Heart left ventricle (tissue), 13 donors: ENCODE results near the gene MRPS33.

Experiments used
- CTCF ChIP-seq, 12 donors: fragments of 200-600 bp; sonication (generic) in 4 of 12; IDR thresholded peaks; one replicate each; pipeline versions ENCODE4 v1.5.0 to v1.8.0; 2018 to 2022; ENCODE audit warnings: antibody characterized with exemption in 12 of 12, mild to moderate bottlenecking in 5 of 12
- POLR2A ChIP-seq, 2 donors: fragments of 450-650 bp; IDR thresholded peaks; one replicate each; pipeline ENCODE4 v1.6.1; 2017; ENCODE audit warnings: antibody characterized with exemption in 2 of 2, mild to moderate bottlenecking in 2 of 2, moderate library complexity in 2 of 2
- donor health status: ischemic (EF 13 %, LVEDD 7.1; RV severe dilation, severe dysfunction).
- donor health status: DM: no; HTN: yes; CAD: no.
- donor health status: DM: no; HTN: no; CAD: no.
- donor health status: ischemic (EF 25% LVEDD 6.9; RV normal size, moderate dysfunction).
- donor health status: ischemic (EF 25% LVEDD 5.7; RV mildly dilated, moderate dysfunction).
- donor health status: ischemic (EF 35%, LVEDD 5.7; RV mildly dilated, moderate dysfunction).
- donor health status: nonischemic (EF 11% LVEDD 7.7; RV severe dilation, severe dysfunction).
- donor health status: DM: yes; HTN: yes; CAD: no.
- donor health status: PGD.
- donor health status: ischemic (EF 29% LVEDD 5.4; RV normal size, mild dysfunction).
- donor health status: nonischemic (EF 23%, LVEDD 6.1; RV moderate dilation, normal function).

- TF ChIP-seq POLR2A (IDR thresholded peaks at IDR 0.05) (no peak), CTCF (IDR thresholded peaks at IDR 0.05) (peak in 2 of 12 donors; percentile 10 to 24)
Measured at GRCh38 chr7:141027043-141027442, 12.3 kb upstream of the MRPS33 start.
